Right atrium auricular region (tissue), 2 donors: ENCODE measurements around the gene FAM219B. TPM values are rescaled to one million over a fixed set of nuclear protein-coding genes. Genes with fewer than 3 reads are reported as not detected.

Source experiments
- DNase-seq: peaks from one replicate; pipeline ENCODE4 v3.0.0-alpha.2; 2019; ENCODE audit warnings: low spot score
- H3K27ac ChIP-seq, 2 donors: fragments of 200-600 bp; sonication (generic); 1 replicate in 1 of 2; 2 replicates in 1 of 2; pipeline ENCODE4 v1.5.1; 2016 to 2019
- H3K27me3 ChIP-seq, 2 donors: fragments of 200-600 bp; sonication (generic); one replicate each; pipeline versions ENCODE4 v1.5.1 to v1.6.0; 2017 to 2019
- H3K36me3 ChIP-seq: fragments of 200-600 bp; sonication (generic); one replicate; pipeline ENCODE4 v1.5.1; 2016
- H3K4me1 ChIP-seq, 2 donors: fragments of 200-600 bp; sonication (generic); one replicate each; pipeline versions ENCODE4 v1.5.1 to v1.6.0; 2017 to 2019
- H3K4me3 ChIP-seq, 2 donors: fragments of 200-600 bp; sonication (generic); 1 replicate in 1 of 2; 2 replicates in 1 of 2; pipeline ENCODE4 v1.5.1; 2017 to 2019; ENCODE audit warnings: mild to moderate bottlenecking in 1 of 2, moderate library complexity in 1 of 2
- H3K9me3 ChIP-seq, 2 donors: fragments of 200-600 bp; sonication (generic); one replicate each; pipeline ENCODE4 v1.5.1; 2019
- total RNA-seq, 2 donors: library from RNA; depleted of rRNA; stranded (reverse); fragments of >200 nt; gene quantifications; one replicate each; pipeline ENCODE4 v1.1.0, GENCODE V29; 2016
- TF ChIP-seq, protein P1 (sequence below), 2 donors: fragments of 200-600 bp; sonication (generic); IDR thresholded peaks; one replicate each; pipeline ENCODE4 v1.5.1; 2019; ENCODE audit warnings: antibody characterized with exemption in 2 of 2

Gene FAM219B
- total RNA-seq, 2 donors from 2014 or later, result 46.9 to 53.3 TPM

DNA sequence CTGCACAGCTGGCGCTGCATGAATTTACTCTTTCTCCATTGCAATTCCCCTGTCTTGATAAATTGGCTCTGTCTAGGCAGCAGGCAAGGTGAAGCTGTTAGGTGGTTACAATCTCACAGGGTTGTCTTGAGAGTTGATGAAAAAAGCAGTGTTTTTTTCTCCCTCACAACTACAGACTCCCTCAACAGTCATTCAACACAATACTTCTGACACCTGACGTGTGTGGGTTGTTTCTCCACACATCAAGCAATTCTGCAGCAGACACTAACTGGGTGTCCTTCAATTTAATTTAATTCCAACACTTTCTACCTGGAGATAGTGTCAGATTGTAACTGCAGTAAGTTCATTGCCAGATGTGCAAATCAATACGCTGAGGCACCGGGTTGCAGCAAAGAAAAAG lies 28.4 kb downstream of the FAM219B start:
- Histone ChIP-seq H3K4me1 (peaks cover 0 to 6% of the 10 kb centered on the region in 2 donors), H3K27me3 (no peaks in the 10 kb centered on the region), H3K9me3 (no peaks in the 10 kb centered on the region), H3K4me3 (no peak overlapping the region), H3K36me3 (no peaks in the 10 kb centered on the region), H3K27ac (no peak overlapping the region)
- TF ChIP-seq, protein P1, sequence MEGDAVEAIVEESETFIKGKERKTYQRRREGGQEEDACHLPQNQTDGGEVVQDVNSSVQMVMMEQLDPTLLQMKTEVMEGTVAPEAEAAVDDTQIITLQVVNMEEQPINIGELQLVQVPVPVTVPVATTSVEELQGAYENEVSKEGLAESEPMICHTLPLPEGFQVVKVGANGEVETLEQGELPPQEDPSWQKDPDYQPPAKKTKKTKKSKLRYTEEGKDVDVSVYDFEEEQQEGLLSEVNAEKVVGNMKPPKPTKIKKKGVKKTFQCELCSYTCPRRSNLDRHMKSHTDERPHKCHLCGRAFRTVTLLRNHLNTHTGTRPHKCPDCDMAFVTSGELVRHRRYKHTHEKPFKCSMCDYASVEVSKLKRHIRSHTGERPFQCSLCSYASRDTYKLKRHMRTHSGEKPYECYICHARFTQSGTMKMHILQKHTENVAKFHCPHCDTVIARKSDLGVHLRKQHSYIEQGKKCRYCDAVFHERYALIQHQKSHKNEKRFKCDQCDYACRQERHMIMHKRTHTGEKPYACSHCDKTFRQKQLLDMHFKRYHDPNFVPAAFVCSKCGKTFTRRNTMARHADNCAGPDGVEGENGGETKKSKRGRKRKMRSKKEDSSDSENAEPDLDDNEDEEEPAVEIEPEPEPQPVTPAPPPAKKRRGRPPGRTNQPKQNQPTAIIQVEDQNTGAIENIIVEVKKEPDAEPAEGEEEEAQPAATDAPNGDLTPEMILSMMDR (IDR thresholded peaks at IDR 0.05), result no peak
- no peak for DNase-seq

DNA sequence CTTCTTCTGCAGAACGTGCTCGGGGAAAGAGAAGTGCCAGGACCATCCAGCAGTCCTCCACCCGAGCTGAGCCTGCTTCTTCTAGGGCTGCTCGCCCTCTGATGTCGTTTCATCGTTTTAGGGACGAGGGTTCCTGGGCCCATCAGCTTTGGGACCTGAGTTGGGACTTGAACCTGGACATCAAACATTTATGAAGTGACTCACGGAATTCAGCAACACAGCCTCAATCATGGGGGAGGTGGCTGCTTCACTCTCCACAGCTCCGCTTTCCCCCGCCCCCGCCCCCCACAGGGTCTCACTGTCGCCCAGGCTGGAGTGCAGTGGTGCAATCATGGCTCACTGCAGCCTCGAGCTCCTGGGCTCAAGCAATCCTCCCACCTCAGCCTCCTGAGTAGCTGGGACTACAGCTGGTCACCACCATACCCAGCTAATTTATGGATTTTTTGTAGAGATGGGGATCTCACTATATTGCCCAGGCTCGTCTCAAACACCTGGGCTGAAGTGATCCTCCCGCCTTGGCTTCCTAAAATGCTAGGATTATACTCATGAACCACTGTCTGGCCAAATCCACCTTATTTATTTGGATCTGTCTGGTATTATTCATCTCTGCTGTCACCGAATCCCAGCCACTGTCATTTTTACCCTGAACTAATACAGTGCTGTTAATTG lies 32.8 kb downstream of the FAM219B start:
- Histone ChIP-seq H3K4me3 (peak overlapping the region; percentile 61 to 76), H3K9me3 (no peaks in the 10 kb centered on the region), H3K27ac (peak overlapping the region; percentile 76 to 93), H3K27me3 (no peaks in the 10 kb centered on the region), H3K36me3 (no peaks in the 10 kb centered on the region), H3K4me1 (peaks cover 0 to 44% of the 10 kb centered on the region in 2 donors)
- TF ChIP-seq, protein P1 (IDR thresholded peaks at IDR 0.05), result no peak
- DNase-seq, result peak; percentile 60

DNA sequence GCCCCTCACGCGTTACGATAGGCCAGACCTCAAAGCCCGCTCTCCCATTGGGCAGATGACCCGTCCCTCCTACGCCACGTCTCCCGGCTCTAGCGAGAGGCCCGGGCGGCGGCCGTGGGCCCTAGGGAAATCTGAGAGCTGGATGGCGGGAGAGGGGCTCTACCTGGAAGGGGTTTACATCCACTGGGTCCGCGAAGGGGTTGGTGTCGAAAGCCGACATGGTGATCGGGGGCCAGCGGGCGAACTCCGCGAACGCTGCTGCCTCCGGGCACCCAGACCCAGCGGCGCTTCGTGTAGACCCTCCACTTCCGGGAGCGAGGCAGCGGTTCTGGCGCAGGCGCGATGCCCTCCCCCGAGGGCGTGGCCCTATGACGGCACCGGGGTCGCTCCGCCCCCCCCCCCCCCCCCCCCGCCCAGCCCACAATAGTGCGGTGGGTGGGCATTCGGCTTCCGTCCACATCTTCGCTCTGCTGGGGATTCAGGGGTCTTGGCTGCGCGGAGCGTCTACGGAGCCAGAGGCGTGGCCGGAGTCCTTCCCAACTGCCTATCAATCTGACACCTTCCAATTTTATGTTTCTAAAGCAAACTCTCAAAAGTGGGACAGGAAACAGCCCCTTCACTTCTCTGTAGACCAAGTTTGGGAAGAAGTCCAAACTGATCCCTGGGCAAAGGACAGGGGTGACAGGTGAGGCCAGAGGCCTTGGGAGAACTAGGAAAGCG lies 33.5 kb downstream of the FAM219B start, which contains the start of gene SCAMP2:
TSS of gene SCAMP2 (minus strand) at position 330 of the 720 bp plus-strand sequence. CDS start at position 220, 110 bp downstream.
- peaks cover 0 to 51% of the 10 kb centered on the region in 2 donors for H3K4me1 ChIP-seq
- TF ChIP-seq, protein P1 (IDR thresholded peaks at IDR 0.05), result no peak
- DNase-seq, result peak; percentile 94
- H3K36me3 ChIP-seq, result no peaks in the 10 kb centered on the region
- no peaks in the 10 kb centered on the region for H3K9me3 ChIP-seq
- H3K27ac ChIP-seq, result peak within 1 kb of the TSS; percentile 76 to 93
- no peaks in the 10 kb centered on the region for H3K27me3 ChIP-seq
- H3K4me3 ChIP-seq, result peak within 1 kb of the TSS; percentile 61 to 76

DNA sequence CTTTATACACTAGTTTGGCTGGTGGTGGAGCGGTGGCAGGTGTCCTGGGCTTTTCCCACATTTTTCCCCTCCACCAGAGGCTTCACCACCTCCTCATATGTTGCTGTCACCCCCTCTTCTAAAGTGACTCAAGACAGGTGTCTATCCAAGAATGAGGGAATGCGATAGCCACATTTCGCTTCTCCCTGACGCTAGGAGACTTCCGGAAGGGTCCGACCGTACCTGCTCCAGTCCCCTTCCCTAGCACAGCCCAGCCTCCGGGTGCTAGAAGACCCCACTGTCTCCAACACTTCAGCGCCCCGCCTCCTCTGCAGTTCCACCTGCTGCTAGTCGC lies 34.0 kb downstream of the FAM219B start:
- TF ChIP-seq, protein P1 (IDR thresholded peaks at IDR 0.05), result no peak
- peak overlapping the region; percentile 76 to 93 for H3K27ac ChIP-seq

DNA sequence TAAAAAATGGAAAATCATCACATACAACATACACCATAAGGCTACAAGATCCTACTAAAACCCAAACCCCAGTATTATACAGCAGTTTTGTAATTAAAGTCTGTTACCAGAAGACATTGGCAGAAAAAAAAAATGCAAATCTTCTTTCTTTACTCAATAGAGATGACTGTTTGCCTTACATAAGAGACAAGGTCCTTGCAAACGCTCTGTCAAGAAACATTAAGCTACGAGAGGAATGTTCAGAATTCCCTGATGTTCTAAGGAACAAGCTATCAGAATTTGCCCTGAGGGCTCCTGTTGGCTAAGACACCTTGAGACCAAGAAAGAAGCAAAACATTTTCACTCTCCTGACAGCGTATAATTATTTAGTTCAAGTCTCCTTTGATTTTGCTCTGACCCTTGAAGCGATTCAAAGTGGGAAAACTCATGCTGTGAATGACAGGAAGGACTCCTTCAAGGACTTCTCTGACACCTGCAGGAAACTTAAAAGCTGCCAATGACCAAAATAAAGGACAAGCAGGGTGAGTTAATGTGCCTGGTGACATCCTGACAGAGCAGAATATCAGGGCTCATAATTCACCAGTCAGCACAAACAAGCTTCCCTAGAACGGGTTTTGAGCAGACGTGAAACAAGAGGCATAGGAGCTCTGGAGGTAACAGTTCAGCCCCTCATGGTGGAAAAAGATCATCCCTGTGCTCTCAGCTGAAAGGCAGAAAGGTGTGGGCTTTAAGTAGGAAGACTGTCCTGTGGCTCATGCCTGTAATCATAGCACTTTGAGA lies 36.0 kb downstream of the FAM219B start:
- H3K9me3 ChIP-seq, result no peaks in the 10 kb centered on the region
- no peaks in the 10 kb centered on the region for H3K36me3 ChIP-seq
- H3K4me3 ChIP-seq, result peak overlapping the region in 1 of 2 donors; percentile 1
- H3K27me3 ChIP-seq, result no peaks in the 10 kb centered on the region
- H3K27ac ChIP-seq, result peak overlapping the region; percentile 76 to 93
- H3K4me1 ChIP-seq, result peaks cover 0 to 76% of the 10 kb centered on the region in 2 donors
- DNase-seq, result no peak
- TF ChIP-seq, protein P1 (IDR thresholded peaks at IDR 0.05), result no peak

More for the DNA sequence above, 34.0 kb downstream of the FAM219B start:
- peaks cover 0 to 56% of the 10 kb centered on the region in 2 donors for H3K4me1 ChIP-seq
- DNase-seq, result no peak
- no peaks in the 10 kb centered on the region for H3K9me3 ChIP-seq
- H3K27me3 ChIP-seq, result no peaks in the 10 kb centered on the region
- peak overlapping the region; percentile 61 to 76 for H3K4me3 ChIP-seq
- no peaks in the 10 kb centered on the region for H3K36me3 ChIP-seq
